Iris pigment epithelial cell (primary cell): ENCODE data around the gene ADAMTS15.

Experiments used
- DNase-seq: peaks from one replicate; pipeline ENCODE4 v3.0.0-alpha.2; 2011; ENCODE audit warnings: low read depth

The ADAMTS15 gene

DNA sequence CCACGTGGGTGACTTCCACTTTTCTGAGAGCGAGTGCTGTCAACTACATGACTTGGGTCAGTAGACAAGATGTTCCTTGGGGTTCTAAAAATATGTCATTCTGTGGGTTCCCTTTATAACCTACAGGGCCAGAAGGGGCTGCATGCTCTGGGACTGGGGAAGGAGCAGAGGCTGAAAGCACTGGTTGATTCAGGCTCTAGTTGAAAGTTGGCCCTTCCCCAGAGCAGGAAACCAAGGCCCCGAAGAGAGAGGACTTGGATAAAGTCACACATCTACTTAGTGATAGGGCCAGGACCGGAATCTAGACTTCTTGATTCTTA, 9.9 kb downstream of the ADAMTS15 start:
- DNase-seq, result no peak

DNA sequence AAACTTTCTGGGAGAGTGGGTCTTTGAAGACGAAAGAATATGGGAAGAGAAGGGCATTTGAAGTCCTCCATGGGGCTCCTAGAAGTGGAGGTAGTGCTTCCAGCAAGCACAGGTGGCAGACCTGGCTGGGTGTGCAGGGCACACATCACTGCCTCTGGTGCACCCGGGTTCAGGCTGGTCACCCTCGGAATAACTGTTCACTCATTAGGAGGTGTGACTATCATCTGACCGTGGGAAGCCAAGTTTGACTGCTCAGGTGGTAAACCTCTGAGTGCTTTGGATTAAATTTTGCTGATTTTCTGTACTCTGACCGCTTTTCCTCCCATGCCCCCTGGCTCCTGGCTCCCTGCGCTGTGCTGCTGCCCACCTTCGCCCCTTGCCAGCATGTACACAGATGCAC, 11.1 kb downstream of the ADAMTS15 start:
- no peak for DNase-seq

DNA sequence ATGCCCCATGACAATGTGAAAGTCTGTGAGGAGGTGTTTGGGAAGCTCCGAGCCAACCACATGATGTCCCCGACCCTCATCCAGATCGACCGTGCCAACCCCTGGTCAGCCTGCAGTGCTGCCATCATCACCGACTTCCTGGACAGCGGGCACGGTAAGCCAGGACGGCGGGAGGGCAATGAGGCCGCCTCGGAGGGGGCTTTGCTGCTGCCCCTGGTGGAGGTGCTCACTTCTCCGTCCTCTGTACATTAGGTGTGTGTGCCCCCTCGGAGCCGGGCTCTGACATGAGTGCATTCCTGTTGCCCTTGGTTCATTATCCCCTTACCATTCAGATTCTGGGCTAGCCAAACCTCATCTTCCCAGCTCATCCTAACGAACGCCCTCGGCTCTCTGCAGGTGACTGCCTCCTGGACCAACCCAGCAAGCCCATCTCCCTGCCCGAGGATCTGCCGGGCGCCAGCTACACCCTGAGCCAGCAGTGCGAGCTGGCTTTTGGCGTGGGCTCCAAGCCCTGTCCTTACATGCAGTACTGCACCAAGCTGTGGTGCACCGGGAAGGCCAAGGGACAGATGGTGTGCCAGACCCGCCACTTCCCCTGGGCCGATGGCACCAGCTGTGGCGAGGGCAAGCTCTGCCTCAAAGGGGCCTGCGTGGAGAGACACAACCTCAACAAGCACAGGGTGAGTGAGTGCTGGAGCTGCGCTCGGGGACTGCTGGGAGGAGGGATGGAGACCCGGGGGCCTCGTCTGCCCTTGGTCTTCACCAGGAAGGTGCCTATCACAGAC, 13.8 kb downstream of the ADAMTS15 start:
- DNase-seq, result no peak

DNA sequence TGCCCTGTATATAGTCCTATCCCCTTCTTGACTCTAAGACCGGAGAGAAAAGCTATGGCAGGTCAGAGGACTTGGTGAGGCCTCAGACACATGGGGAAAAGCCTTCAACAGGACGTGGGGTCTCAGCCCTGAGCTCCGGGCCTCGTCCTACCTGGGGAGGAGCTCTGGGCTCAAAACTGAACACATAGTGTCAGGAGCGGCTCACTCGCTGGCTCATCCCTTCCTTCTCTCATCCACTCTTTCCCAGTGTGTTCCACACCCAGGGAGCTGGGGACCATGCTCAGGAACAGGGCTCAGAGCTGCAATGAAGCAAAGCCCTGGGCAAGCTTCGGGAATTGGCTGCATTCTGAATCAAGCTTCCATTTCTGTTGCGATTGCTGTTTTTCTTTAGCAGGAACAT, 14.5 kb downstream of the ADAMTS15 start:
- DNase-seq, result no peak

DNA sequence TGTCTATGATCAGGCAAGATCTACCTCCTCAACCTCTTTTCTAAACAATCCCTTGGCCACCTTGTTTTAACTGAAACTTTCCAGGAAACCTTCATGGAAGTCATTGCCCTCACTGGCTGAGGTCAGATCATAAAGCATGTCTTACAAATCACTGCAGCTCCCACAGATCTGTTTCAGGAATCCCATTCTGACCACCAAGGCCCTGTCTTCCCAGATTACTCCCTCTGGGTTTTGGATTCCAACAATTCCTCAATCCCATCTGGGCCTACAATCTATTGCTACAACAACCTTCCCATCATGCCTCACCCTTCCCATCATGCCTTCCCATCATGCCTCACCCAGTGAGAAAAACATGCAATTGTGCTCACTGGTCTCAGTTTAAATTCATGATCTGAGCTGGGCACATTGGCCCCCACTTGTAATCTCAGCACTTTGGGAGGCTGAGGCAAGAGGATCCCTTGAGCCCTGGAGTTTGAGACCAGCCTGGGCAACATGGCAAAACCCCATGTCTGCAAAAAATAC, 15.9 kb downstream of the ADAMTS15 start:
- DNase-seq, result no peak

DNA sequence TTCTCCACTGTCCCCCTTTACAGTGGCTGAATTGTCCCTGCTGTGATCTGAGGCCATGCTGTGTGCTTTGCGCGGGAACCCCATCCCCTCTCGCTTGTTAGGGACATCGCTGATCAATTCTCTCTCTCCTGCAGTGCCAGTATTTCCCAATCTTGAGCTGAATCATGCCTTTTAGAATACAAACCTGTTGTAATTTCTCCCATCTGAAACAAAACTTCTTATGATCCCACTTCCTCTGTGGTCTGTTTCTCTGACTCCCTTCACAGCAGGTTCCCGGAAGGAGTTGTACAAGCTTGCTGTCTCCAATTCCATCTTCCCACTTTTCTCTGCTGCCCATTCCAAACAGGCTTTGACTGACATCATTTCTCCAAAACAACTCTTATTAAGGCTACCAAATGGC, 16.8 kb downstream of the ADAMTS15 start:
- DNase-seq, result peak; percentile 40

DNA sequence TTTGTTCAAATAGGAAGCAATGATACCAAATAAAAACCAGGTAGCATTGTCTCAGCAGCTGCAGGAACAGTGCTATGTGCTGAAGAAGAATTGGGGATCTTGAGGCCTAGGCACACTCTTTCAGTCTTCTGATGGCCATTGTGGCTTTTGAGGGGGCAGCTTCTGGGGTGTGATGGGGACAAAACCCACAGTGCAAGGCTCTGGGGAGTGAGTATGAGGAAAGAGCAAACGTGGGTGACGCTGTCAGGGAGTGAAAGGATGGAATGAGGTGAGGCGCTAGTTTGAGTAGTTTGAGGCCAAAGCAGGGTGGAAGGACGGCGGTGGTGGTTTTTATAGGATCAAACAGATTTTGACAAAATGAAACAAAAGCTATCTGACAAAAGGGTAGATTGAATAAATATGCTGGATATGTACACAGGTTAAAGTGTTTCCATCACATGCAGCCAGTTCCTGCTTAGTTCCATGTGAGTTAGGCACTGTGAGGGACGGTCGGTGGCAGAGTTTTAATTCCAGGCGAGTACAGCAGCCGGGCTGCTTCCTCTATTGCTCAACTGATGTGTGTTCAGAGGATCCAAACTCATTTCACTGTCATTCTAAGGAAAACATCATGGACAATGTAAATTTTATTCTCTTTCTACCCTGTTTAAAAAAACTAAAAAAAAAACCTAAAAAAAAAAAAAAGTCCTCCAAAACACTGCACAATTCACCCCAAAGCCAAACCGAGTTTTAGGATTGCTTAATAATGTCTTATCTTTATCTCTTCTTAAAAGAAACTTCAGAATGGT, 18.9 kb downstream of the ADAMTS15 start:
- DNase-seq, result no peak

DNA sequence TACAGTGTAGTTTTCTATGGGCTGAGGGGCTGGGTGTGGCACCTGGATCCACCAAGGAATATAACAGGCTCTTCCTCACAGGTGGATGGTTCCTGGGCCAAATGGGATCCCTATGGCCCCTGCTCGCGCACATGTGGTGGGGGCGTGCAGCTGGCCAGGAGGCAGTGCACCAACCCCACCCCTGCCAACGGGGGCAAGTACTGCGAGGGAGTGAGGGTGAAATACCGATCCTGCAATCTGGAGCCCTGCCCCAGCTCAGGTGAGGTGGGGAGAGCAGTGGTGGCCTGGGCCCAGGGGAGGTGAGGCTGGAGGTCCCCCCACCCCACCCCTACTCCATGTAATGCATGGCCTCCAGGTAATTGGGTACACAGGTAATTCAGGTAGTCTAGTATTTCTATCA, 20.7 kb downstream of the ADAMTS15 start:
- DNase-seq, result no peak

DNA sequence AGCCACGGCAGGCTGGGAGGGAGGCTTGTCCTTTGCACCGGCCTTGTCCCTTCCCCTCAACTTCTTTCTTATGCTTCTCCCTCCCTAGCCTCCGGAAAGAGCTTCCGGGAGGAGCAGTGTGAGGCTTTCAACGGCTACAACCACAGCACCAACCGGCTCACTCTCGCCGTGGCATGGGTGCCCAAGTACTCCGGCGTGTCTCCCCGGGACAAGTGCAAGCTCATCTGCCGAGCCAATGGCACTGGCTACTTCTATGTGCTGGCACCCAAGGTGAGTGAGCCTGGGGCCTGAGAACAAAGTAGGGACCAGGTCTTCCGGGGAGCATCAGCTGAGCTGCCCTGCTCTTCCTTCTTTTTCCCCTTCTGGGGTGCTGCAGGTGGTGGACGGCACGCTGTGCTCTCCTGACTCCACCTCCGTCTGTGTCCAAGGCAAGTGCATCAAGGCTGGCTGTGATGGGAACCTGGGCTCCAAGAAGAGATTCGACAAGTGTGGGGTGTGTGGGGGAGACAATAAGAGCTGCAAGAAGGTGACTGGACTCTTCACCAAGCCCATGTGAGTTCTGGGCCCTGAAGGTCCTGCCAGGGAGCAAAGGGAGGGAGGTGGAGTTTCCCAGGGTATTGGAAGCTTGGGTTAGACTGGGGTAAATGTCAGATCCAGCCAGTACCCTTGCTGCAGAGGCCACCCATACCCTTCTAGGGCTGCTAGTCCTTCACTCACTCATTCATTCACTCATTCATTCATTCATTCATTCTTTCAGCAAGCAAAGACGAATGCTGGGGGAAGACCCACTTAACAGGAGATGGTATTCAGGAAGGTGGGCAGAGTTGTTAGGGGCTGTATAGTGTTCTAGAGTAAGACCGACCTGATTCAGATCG, 22.6 kb downstream of the ADAMTS15 start:
- DNase-seq, result no peak

DNA sequence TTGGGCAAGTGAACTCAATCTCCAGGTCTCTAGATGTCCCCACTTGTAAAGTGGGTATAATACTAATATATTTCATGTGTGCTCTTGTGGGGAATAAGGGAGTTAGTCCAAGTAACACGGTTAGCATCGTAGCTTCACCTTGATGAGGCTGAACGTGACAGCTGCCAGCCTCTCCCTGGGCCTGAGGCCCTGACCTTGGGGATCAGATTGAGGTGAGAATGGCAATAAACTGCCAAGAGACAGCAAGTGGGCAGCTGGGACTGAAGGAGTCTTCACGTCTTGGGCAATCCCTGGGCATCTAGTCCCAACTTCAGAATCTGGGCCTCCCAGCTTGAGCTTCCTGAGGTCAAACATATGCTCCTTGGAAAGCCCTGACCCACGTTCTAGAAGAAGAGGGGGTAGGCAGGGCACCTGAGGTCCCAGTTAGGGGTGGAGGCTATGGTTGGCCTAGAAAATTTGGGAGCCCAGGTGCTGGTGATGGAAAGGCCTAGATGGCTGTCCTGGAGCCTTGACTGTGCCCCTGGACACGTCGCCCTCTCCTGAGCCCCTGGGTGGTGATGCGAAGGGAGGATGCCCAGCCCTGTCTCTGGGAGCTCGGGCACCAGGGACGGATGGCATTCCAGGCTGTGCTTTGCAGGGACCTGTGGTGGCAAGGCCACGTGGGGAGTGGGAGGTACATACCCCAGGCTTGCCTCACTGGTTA, 23.4 kb downstream of the ADAMTS15 start:
- DNase-seq, result no peak

DNA sequence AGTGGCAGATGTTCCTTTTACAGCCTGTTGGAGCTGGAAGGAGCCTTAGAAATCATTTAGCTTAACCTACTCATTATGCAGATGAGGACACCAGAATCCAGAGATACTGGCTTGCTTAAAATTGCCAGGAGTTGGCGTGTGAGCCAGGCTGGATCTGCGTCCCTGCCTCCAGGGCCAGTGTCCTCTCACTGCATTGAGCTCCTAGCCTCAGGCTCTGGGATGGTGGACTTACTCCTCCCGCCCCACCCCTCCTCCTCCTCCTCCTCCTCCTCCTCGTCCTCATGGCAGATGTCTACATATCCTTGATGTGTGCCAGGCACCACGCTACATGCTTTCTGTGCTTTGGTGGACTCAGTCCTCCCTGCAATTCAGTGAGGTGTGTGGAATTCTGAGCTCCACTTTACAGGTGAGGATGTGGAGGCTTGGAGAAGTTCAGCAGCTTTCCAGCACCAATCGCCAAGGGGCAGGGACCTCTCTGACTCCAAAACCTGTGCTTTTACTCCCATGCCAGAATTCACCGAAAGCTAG, 24.1 kb downstream of the ADAMTS15 start:
- no peak for DNase-seq

DNA sequence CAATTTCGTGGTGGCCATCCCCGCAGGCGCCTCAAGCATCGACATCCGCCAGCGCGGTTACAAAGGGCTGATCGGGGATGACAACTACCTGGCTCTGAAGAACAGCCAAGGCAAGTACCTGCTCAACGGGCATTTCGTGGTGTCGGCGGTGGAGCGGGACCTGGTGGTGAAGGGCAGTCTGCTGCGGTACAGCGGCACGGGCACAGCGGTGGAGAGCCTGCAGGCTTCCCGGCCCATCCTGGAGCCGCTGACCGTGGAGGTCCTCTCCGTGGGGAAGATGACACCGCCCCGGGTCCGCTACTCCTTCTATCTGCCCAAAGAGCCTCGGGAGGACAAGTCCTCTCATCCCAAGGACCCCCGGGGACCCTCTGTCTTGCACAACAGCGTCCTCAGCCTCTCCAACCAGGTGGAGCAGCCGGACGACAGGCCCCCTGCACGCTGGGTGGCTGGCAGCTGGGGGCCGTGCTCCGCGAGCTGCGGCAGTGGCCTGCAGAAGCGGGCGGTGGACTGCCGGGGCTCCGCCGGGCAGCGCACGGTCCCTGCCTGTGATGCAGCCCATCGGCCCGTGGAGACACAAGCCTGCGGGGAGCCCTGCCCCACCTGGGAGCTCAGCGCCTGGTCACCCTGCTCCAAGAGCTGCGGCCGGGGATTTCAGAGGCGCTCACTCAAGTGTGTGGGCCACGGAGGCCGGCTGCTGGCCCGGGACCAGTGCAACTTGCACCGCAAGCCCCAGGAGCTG, 24.8 kb downstream of the ADAMTS15 start:
- DNase-seq, result no peak

DNA sequence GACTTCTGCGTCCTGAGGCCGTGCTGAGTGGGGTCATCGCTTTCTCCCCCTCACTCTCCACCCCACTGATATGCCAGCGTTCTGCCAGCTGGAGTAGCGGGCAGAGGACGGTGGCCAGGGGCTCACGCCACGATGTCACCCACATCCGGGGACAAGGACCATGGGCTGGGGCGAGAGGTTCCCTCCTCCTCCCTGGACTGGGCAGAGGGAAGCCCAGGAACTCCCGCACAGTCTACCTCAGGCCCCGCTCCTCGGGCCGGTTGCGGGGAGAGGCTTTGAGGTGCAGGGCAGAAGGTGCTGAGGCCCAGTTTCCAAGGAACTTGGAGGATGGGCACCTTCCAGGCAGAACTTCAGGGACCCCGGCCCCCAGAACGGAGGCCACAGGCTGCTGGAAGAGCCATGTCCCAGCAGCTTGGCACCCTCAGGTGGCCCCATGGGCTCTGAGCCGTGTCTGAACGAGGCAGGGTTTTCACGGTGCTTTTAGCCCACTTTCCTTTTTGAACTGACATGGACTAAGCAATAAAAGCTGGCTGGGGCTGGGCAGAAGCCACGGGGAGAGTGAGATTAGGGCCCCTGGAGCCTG, 25.4 kb downstream of the ADAMTS15 start:
- DNase-seq, result no peak

DNA sequence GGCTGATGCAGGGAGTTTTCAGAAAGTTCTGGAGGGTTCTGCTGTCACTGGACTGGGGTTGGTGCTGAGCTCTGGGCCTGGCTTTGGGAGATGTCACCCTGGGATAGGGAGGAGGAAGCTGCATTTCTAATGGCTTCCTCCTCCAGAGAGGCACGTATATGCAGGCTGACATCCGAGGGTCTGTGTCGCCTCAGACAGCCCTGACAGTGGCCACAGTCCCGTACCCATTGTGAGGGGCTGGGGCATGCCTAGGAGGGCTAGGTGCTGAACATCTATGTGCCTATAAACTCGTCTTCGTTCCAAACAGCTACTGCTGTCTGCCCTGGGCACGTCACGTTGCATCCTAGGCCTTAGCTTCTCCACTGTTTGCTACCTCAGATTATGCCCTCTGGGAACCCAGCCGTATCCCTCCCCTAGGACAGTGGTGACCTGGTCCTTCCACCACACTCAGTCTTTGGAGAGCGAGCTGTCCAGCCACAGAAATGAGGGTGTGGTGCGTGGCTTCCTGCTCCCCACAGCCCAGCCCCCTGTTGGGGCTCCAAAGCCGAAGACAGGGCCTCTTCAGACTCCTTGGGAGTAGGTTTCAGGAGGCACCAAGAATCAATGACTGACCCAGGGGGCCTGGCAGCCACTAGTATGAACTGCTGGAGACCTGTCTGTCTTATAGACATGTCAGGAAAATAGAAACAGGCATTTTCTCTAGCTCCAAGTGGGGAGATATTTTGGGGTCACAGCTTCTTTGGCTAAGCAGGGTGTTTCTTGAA, 26.4 kb downstream of the ADAMTS15 start:
- no peak for DNase-seq

DNA sequence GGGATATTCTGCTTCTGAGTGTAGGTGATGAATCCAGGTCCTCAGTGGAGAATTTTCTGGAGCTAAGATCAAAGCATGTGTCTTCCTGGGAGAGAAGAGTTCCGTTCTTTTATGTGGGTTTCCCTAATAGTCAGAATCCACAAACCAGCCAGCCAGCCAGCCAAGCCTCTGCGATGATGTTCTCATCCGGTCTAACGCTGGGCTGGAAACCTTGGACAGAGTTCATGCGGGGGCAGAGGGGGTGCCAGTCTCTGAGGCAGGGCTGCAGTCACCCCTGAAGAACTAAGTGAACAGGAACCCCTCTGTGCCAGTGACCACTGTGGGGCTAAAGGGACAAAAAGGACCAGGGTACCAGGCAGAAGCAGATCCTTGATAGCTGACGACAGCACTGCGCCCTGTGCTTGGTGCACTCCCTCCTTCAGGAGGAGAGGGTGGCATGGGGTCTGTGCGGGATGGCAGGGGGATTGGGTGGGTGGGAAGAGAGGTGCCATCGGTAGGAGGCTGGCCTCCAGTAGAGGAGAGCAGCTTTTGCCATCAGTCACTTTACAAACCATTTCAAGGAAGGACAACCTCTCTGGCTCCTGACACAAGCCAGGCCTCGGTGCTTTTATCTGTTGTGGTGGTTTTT, 27.1 kb downstream of the ADAMTS15 start:
- no peak for DNase-seq

DNA sequence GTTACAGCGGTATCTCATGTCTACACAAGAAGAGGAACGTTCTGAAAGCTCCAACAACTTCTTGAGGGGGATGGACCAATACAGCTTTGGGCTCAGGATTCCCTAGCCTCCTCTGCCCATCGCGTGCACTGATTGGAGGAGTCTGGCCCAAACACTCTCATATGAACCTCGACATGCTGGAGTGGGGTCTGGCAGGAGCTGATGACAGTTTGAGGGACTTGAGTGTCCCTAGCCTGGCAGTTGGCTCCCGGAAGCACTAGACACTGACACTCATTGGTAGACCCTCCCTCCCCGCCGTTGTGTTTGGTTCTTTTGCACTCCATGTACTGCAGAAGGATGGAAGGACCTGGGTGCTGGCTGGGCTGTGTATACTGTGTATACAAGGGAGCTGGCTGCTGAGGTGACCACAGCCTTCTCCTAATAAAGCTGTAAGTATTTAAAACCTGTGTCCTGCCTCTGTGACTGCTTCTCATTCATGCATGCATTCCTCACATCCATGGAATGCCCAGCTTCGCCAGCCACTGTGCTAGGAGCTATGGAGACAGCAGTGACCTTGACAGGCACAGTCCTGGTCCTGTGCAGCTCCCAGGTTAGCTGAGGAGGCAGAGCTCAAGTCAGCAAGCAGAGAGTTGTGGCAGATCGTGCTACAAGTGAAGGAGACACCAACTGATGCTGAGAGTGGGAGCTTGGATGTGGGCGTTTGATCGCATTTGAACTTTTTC, 27.9 kb downstream of the ADAMTS15 start:
- no peak for DNase-seq

DNA sequence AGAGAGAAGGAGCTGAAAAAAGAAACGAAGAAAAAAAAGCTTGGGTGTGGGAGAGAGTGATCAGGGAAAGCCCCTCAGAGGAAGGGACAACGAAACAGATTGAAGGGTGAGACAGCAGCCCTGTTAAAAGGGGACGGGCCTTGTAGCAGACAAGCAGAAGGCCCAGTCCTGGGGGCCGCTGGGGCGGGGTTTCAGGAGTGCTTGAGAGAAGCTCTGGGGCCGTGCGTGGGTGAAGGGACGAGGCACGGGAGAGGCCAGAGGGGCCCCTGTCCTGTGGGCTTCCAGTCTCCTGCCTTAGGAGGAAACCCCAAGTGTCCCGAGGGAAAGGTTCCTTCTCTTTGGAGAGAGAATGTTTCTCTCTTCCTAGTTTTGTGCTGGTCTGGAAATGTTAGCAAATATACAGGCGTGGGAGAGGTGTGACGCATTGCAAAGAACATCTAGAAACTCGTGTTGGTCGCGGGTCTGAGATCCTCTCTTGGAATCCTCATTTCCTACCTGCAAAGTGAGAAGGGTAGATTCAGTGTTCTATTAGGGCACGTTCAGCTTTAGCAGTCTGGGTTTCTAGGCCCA, 28.6 kb downstream of the ADAMTS15 start:
- no peak for DNase-seq

DNA sequence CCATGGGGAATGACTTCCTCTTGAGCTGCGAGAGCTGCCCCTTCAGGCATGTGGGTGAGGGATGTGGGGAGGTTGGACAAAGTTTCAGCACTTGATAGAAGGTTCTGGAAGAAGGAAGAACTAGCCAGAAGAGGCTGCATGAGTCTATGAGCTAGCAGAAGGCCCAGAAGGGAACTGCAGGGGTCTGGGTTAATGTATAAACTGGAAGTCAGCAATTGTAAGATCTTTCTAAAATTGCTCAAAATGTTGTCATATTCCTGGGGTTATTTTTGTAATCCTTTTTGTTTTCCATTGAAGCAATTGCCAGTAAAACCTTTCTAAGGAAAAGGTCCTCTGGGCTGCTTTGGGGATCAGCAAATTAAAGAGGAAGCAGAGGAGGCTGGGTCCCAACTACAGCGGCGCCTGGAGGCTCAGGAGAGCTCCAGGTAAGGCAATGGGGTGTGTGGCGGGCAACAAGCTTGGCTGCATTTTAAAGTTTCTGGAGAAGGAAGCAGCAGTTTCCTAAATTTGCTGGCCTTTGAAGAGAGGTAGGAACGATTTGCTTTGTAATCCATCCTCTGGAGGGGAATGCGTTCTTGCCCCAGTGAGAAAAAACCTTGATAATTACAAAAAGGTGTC, 29.2 kb downstream of the ADAMTS15 start:
- no peak for DNase-seq
